Dermis microvascular lymphatic vessel endothelial cell (primary cell): ENCODE measurements around the gene RGS12. TPM values are rescaled to one million over a fixed set of nuclear protein-coding genes. Genes with fewer than 3 reads are reported as not detected.

Source experiments
- DNase-seq, 2 donors: peaks; one replicate each; pipeline versions ENCODE4 v3.0.0 to v3.0.0-alpha.2; 2010; ENCODE audit warnings: low read depth in 2 of 2
- total RNA-seq: library from RNA; depleted of rRNA; stranded (reverse); fragments of >200 nt; gene quantifications from 2 replicates; pipeline ENCODE4 v1.2.1, GENCODE V29; 2014

RGS12 gene
- total RNA-seq, 1 donor from 2014 or later, result 30.7 TPM

GRCh38 chr4:3307486-3307885 is 14.7 kb downstream of the RGS12 start:
- no peak for DNase-seq

GRCh38 chr4:3307891-3308575 is 15.2 kb downstream of the RGS12 start:
- DNase-seq, result no peak

GRCh38 chr4:3308691-3309090 is 15.9 kb downstream of the RGS12 start:
- DNase-seq, result no peak

- DNase-seq, result no peak
Observed at GRCh38 chr4:3310301-3311094, 17.7 kb downstream of the RGS12 start.

- no peak for DNase-seq
Observed at GRCh38 chr4:3311095-3311372, 18.2 kb downstream of the RGS12 start.

GRCh38 chr4:3311489-3312171 is 18.8 kb downstream of the RGS12 start:
- no peak for DNase-seq

GRCh38 chr4:3312362-3312761 is 19.5 kb downstream of the RGS12 start:
- no peak for DNase-seq

- DNase-seq, result no peak
Observed at GRCh38 chr4:3313139-3313538, 20.3 kb downstream of the RGS12 start.

- DNase-seq, result no peak
Observed at GRCh38 chr4:3313556-3314228, 20.9 kb downstream of the RGS12 start.

GRCh38 chr4:3314706-3315260 is 22.0 kb downstream of the RGS12 start:
- DNase-seq, result no peak

GRCh38 chr4:3315566-3315965 is 22.7 kb downstream of the RGS12 start:
- no peak for DNase-seq

GRCh38 chr4:3316146-3316545 is 23.3 kb downstream of the RGS12 start:
- no peak for DNase-seq

GRCh38 chr4:3317011-3317655 is 24.3 kb downstream of the RGS12 start:
- DNase-seq, result no peak

- DNase-seq, result no peak
Observed at GRCh38 chr4:3317656-3318211, 24.9 kb downstream of the RGS12 start.

- no peak for DNase-seq
Observed at GRCh38 chr4:3318561-3319021, 25.8 kb downstream of the RGS12 start.

GRCh38 chr4:3320361-3321023 is 27.7 kb downstream of the RGS12 start:
- no peak for DNase-seq

GRCh38 chr4:3321295-3321889 is 28.6 kb downstream of the RGS12 start:
- no peak for DNase-seq

- no peak for DNase-seq
Observed at GRCh38 chr4:3322059-3322550, 29.3 kb downstream of the RGS12 start.

GRCh38 chr4:3323071-3323481 is 30.3 kb downstream of the RGS12 start:
- DNase-seq, result peak in 1 of 2 donors; percentile 89
